Measurements from ENCODE around the gene EMILIN3. TPM values are rescaled to one million over a fixed set of nuclear protein-coding genes. Genes with fewer than 3 reads are reported as not detected.
A peak's percentile ranks its signal among the peaks of the same experiment; 100 is the strongest.

Gene EMILIN3
- polyA plus RNA-seq, 1 donor = 19.7 TPM

GRCh38 chr20:41392295-41392694, 25.7 kb upstream of the EMILIN3 start:
- DNase-seq = no peak

DNA sequence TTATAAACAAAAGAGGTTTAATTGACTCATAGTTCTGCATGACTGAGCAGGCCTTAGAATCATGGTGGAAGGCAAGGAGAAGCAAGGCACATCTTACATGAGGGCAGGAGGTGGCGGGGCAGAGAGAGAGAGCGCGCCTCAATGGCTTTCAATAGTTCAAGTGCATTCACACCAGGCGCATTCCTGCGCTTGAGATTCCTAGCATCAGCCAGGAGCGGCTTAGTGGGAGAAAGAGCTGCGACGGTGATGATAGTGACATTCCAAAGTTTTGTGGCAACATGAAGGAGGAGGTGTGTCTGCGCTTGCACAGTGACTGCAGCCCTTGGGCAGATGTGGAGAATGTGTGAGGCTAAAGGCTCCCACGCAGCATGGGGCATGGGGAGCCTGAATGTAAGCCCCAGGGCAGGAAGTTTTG, 25.0 kb upstream of the EMILIN3 start:
- DNase-seq = no peak

DNA sequence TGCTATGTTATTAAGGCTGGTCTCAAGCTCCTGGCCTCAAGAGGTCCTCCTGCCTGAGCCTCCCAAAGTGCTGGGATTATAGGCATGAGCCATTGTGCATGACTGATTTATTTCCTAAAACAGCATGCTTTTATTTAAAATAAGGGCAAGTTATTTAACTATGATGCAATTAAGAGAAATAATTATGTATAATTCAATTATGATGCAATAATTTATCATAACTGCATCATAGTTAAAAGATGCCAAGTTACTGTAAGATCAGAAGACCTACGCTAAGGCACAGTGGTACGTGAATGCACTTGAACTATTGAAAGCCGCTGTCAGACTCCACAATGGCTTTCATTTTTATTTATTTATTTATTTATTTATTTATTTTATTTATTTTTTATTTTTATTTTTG, 24.3 kb upstream of the EMILIN3 start:
- no peak for DNase-seq

GRCh38 chr20:41387444-41387851, 20.8 kb upstream of the EMILIN3 start:
- DNase-seq = peak; percentile 67

- DNase-seq = peak; percentile 88
These were observed 20.1 kb upstream of the EMILIN3 start for GRCh38 chr20:41386502-41387427.

DNA sequence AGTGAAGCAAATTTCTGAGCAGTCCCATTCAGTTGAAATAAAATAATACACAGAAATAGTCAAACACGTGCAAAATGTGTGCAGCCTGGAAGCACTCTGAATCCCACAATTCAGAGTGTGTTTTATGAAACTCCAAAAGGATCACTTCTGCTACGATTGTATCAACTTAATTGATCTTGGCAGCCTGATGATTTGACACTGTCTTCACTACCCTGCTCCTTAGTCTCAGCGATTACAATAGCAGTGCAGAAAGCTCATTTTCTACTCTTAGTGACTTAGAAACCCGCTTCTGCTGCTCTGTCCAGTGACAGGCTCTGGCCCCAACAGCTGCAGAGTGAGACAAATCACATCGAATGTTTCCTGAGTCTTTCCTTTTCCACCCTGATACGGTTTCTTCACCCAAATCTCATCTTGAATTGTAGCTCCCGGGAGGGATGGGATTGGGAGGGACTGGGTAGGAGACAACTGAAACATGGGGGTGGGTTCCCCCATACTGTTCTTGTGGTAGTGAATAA, 16.2 kb upstream of the EMILIN3 start:
- peak; percentile 49 for DNase-seq

GRCh38 chr20:41380551-41381193, 14.1 kb upstream of the EMILIN3 start:
- DNase-seq = no peak

DNA sequence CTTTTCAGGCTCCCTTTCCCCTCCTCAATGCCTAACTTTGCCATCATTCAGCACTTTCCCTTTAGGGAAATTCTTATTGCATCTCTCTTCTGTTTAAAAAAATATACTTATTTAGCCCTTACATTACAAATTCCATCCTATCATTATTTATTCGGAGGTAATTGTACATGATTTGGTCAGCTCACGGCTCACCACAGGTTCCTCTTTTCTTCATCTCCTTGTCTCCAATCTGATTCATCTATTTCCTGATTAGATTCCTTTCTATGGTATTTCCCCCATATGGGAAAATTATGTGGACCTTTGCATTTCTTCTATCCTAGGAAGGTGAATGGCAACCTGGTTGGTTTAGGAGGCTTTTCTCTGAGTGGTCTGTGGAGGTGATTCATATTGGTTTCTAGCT, 12.9 kb upstream of the EMILIN3 start:
- no peak for DNase-seq

- no peak for DNase-seq
These were observed 10.7 kb upstream of the EMILIN3 start for GRCh38 chr20:41377275-41377674.

DNA sequence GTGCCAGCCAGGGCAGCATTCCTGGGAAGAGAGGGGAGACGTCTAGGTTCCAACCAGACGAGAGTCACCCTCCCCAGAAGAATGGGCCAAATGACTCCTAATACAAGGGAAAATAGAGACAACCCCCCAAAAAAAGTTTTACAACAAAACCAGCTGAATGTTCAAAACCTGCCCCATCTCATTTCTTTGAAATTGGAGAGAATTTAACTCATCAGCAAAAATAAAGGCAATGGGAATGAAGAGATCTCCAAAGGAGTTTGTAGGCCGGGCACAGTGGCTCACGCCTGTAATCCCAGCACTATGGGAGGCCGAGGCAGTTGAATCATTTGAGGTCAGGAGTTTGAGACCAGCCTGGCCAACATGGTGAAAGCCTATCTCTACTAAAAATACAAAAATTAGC, 9.7 kb upstream of the EMILIN3 start:
- no peak for DNase-seq

DNA sequence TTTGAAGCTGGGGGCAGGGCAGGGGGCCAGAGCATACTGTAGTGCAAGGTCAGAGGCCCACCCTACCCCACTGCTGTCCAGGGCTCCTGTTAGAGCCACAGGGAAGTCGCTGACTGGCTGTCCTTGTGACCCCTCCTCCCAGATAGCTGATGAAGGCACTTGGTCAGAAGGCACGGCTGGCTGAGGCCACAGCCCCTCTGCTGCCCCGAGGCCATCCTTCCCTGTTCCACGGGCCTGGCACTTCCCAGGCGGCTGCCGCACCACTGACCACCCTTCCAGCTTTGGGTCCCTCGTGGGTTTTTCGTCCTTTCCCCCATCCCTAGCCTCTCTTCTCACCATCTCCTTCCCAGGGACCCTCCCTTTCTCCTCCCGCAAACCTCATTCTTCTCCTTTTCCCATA, 9.2 kb upstream of the EMILIN3 start:
- DNase-seq = no peak

GRCh38 chr20:41373931-41374920, 7.6 kb upstream of the EMILIN3 start:
- no peak for DNase-seq

- no peak for DNase-seq
These were observed 6.7 kb upstream of the EMILIN3 start for GRCh38 chr20:41373251-41373783.

DNA sequence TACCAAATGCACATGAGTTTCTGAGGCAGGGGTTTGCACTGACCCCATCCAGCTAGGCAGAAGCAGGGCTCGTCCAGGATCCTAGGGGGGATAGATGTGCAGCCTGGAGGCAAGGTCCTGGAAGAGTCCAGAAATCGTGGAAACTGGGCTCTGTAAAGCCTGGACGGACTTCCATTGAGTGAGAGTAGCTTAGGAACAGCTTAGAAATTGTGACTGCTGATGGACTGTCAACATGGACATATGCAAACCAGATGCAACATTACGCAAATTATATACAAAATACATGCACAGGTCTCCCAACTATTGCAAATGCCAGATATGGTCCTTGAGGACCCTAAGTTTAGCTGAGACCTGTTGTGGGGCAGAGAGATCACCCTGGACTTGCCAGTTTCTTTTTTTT, 4.8 kb upstream of the EMILIN3 start:
- DNase-seq = no peak

GRCh38 chr20:41370176-41370575, 3.6 kb upstream of the EMILIN3 start:
- no peak for DNase-seq

- no peak for DNase-seq
These were observed 3.1 kb upstream of the EMILIN3 start for GRCh38 chr20:41369673-41370072.

GRCh38 chr20:41367956-41368355, 1.3 kb upstream of the EMILIN3 start:
- no peak for DNase-seq

DNA sequence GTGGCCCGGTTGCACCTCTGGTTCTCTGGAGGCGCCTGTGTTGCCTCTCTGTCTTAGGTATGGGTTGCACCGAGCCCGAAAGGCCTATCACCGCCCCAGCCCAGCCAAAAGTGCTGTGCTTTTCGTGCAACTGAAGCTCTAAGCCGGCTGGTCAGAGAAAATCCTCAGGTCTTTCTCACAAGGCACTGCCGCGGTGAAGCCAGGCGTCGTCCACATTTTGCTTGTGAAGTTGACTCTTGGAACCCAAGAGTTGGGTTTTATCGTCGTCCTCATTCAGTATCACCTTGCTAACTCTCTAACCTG, 726 bp upstream of the EMILIN3 start:
- no peak for DNase-seq

GRCh38 chr20:41365777-41366545, 657 bp downstream of the EMILIN3 start:
- DNase-seq = peak; percentile 73

- DNase-seq = no peak
These were observed 1.5 kb downstream of the EMILIN3 start for GRCh38 chr20:41364967-41365765.

All from hindlimb muscle (tissue), 1 donor.